Endometrial microvascular endothelial cells (primary cell): ENCODE data around the gene KCNMA1. TPM values are rescaled to one million over a fixed set of nuclear protein-coding genes. Genes with fewer than 3 reads are reported as not detected.
"Not testable (repeated sequence)": the region's sequence is repeated elsewhere in the genome, so short reads cannot be mapped to it uniquely, and the experiment has no call there.

Experiments
- in situ Hi-C: cut with HindIII; loops from 2 replicates; pipeline ENCODE4 v1.10.0; 2017; ENCODE audit warnings: low sequenced_read_pairs, low pct_unique_long_range_greater_than_20kb; ENCODE audit errors: inconsistent ontology term
- total RNA-seq: library from RNA; depleted of rRNA; stranded (reverse); fragments of >200 nt; gene quantifications from one replicate; pipeline ENCODE4 v1.2.3, GENCODE V29; 2015; ENCODE audit errors: inconsistent ontology term

KCNMA1 gene
- total RNA-seq, 1 donor from 2014 or later = 0.09 TPM

- in situ Hi-C loops = no loop called here
Measured at GRCh38 chr10:77575271-77576006, 62.2 kb downstream of the KCNMA1 start.

DNA sequence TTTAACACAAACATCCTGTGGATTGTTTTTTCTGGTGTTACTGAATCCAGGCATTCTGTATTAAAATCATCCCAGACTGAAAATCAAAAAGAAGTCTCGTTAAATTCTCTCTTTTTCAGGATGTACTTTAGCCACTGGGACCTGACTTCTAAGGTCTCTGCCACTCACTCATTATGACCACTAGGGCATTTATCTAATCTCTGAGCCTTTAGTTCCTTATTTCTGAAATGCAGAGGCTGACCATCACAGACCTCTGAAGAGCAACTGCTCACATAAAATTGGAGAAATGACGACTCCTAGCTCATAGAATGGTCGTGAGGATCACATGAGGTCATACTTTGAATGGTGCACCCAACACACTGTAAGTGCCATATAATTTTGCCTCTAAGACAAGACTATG is 63.2 kb downstream of the KCNMA1 start:
- in situ Hi-C loops = no loop called here

DNA sequence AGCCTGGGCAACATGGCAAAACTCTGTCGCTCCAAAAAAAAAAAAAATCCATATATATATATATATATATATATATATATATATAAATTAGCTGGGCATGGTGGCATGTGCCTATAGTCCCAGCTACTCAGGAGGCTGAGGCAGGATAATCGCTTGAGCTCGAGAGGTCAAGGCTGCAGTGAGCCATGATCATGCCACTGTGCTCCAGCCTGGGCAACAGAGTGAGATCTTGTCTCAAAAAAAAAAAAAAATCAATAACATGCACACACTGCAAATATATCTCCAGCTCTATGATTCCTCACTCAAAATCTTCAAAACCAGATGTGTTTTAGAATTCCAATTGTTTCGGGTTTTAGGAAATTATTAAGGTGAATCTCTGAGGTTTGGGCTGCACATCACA is 65.1 kb downstream of the KCNMA1 start:
- in situ Hi-C loops = not testable (repeated sequence)

DNA sequence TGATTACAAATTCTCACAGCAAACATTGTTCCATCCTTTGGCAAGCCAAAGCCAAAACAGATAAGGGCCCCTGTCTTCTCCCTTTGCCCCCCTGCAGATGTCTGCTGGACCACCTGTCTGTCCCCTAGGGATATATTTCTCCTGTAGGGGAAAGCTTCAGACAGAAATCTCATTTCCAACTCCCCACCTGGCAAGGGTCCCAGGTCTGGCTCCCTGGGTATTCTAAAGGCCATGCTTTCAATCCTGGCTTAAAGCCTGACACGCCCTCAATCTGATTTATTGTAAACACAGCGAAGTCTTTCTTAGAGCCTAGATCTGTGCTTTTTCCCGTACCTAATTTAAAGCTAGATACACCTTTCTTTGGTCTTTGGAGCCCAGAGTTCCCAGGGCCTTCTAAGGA is 66.1 kb downstream of the KCNMA1 start:
- in situ Hi-C loops = no loop called here

DNA sequence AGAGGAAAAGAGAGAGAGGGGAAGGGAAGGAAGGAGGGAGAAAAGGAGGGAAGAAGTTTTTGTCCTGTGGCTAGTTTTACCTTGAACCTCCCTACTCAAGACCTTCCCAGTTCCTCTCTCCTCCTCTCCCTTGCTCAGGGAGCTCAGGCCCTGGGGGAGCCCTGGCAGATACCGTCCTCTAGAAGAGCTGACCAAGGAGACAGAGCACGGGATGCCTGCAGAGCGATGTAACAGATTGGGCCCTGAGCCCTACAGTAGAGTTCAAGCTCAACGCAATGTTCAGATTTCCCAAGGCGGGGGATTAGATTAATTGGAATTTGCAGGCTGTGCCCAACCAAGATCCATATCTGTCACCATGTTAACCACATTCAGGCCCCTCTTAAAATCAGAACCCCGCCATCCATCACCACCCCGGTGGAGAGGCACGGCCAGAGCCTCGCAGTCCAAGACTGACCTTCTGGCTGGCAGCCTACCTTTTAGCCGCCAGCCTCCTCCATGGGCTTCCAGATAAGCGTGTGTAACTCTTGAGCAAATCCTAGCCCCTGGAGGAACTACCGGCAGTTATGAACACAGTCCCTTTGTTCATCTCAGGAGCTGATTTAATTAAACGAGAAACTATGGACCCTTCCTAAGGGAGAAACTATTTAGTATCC is 70.6 kb downstream of the KCNMA1 start:
- in situ Hi-C loops = no loop called here

DNA sequence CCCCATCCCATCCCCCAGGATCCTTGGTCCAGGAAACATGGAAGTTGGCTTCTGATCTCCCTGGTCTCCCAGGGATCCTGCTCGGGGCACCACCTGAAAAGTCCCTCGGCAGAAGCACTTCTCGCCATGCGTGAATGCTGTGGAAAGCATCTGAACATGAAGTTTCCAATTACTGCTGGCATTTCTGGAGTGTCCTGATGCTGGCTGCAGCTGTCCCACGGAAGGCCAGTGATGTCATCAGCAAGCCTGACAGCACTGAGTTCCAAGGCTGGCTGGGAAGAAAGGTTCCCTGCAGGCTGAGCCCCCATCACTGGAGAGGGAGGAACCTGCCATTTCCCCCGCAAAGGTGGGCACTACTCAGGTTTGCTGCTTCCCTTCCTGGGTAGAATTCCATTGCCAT is 71.4 kb downstream of the KCNMA1 start:
- in situ Hi-C loops = no loop called here

DNA sequence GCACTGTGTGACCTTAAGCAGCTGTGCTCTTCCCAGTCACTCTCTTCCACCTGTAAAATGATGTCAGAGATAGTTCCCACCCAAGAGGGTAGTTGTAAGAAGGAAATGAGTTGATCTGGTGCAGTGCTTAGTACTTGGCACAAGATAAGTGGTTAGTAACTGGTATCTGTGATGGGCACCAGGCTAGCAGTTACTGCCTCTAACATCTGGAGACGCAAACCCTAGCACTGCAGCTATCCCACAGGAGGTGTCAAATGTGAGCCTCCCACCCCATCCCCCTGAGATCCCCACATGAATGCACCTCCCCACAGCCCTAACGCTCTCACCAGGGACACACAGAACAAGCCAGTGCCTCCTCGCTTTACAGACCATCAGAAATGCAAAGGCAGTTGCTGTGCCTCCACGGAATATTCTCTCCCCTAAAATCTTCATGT is 72.0 kb downstream of the KCNMA1 start:
- in situ Hi-C loops = no loop called here

DNA sequence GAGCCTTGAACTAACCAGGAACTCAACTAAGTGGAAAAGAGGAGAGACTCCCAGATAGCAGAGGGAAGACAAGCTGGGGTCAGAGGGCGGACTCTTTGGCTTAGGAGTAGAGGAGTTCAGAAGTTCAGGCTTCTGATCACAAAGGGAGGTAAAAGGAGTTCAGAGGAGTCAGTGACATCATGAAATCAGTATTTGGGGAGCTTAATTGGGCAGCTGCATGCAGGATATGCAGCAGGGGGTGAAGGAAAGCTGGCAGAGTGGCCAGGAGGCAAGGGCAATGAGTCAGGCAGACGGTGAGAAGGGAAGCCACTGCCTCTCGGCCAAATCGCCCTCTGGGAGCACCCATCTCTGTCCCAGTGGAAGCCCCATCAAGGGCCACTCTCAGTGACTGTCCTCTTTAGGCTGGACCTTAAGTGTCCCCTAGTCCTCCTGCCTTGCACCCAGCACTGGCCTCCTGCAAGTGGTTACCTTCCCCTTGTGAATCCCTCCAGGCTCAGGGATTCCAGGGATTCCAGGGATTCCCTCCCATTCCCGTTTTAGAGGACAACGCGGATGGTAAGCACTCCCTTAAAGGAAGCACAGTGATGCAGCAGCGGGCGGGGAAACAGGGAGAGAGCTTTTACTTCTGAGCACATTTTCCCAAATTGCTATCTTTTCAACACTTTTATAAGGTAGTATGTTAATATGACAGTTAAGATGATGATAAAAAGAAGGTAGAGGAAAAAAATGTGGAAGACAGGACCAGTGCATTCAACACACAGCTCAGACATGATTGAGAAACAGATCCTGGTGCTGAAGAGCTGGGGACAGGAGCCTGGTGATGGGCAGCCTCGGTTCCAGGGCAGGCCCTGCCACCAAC is 72.6 kb downstream of the KCNMA1 start:
- in situ Hi-C loops = no loop called here

- in situ Hi-C loops = no loop called here
Measured at GRCh38 chr10:77563638-77564270, 73.9 kb downstream of the KCNMA1 start.

- in situ Hi-C loops = no loop called here
Measured at GRCh38 chr10:77562742-77563141, 74.9 kb downstream of the KCNMA1 start.

DNA sequence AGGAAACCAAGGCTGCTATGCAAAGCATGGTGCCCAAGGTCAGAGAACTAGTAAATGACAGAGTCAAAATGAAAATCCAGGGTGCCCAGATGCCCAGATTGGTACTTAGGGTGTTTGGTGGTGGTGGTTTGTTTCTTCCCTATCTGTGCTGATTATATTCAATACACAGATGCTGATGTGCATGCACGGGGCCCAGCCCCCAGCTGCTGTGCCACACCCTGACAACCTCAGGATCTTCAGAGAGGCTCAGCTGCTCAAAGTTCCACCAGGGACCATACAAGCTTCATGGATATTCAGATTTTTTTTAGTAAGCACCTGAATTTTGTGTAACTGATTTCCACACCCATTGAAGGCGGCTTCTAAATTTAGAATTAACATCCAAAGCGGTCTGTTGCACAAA is 75.6 kb downstream of the KCNMA1 start:
- in situ Hi-C loops = no loop called here

GRCh38 chr10:77560471-77560870 is 77.1 kb downstream of the KCNMA1 start:
- in situ Hi-C loops = no loop called here

GRCh38 chr10:77560052-77560451 is 77.6 kb downstream of the KCNMA1 start:
- in situ Hi-C loops = no loop called here

- in situ Hi-C loops = no loop called here
Measured at GRCh38 chr10:77556990-77557601, 80.5 kb downstream of the KCNMA1 start.

DNA sequence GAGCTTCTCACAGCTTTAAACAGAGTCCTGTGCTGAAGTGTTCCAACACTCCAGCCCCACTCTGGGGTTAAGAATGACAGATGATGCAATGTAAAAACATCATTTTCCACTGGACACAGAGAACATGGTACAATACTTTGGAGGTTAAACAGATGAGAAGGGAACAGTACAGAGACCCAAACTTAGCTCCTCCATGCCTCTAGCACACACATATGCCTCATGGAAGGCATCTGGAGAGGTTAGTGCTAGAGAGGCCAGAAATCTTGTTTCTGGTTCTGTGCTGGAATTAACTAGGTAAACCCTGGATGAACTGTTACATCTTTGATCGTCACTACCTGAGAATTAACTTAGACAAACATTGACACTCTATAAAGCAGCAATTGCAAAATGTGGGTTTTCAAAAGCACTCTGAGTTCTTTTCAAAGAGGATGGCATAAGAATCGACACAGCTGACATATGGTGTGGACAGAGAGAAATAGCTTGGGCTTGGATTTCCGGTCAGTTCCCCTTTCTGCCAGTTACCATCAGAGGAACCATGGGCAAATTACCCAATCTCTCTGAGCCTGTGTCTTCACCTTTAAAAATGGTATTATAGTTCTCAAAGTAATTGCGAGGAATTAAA is 81.9 kb downstream of the KCNMA1 start:
- in situ Hi-C loops = no loop called here

DNA sequence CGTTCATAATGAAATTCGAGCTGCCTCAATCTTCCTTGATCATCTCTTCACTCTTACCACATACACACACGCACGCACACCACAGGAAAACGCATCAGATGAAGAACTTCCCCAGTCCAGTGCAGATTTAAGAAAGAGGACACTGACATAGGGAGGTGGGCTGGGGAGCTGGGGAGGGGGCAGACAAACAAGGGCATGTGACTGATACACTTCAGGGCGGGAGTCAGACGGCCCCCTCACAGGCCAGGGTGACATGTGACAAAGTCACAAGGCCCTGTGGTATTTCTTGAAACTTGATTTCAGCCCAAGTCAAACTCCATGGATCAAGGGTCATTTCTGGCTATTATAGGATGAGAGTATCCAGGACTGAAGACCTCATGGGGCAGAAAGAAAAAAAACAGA is 82.6 kb downstream of the KCNMA1 start:
- in situ Hi-C loops = no loop called here

DNA sequence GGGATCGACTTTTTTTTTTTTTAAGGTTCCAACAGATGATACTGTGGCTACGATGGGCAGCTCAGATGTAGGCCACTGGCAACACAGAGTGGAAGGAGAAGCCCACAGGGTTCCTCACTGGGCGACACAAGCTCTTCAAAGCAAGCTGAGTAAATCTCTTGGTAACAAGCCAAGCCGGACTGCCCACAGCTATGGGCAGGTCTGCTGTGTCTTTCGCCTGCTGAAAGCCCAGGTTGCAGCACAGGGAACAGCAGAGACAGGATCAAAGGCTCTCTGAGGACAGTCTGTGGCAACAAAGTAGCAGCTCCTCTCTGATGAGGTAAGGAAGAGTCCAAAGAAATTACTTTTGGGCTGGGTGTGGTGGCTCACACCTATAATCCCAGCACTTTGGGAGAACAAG is 83.6 kb downstream of the KCNMA1 start:
- in situ Hi-C loops = no loop called here

GRCh38 chr10:77553311-77553710 is 84.3 kb downstream of the KCNMA1 start:
- in situ Hi-C loops = no loop called here
